IPS-18a (cell line): ENCODE results near the gene EFNB1.
"Not testable (repeated sequence)": the region's sequence is repeated elsewhere in the genome, so short reads cannot be mapped to it uniquely, and the experiment has no call there.

Source experiments
- H3K27ac ChIP-seq: one replicate; pipeline ENCODE4 v1.5.1; 2013; ENCODE audit warnings: low read length
- H3K27me3 ChIP-seq: one replicate; pipeline ENCODE4 v1.6.1; 2013; ENCODE audit warnings: mild to moderate bottlenecking, low read length; ENCODE audit not compliant: control insufficient read depth, insufficient read depth
- H3K36me3 ChIP-seq: one replicate; pipeline ENCODE4 v1.6.1; 2013; ENCODE audit warnings: low read depth, low read length; ENCODE audit not compliant: control insufficient read depth
- H3K4me1 ChIP-seq: one replicate; pipeline ENCODE4 v1.6.1; 2013; ENCODE audit warnings: low read depth, low read length; ENCODE audit not compliant: control insufficient read depth
- H3K4me3 ChIP-seq: one replicate; pipeline ENCODE4 v1.5.1; 2013; ENCODE audit warnings: low read length
- H3K9ac ChIP-seq: one replicate; pipeline ENCODE4 v1.6.1; 2013; ENCODE audit warnings: mild to moderate bottlenecking, low read length, moderate library complexity
- H3K9me3 ChIP-seq: one replicate; pipeline ENCODE4 v1.6.1; 2013; ENCODE audit warnings: low read depth, low read length; ENCODE audit not compliant: control insufficient read depth

The EFNB1 gene

GRCh38 chrX:68828740-68829581 is at the start of gene EFNB1:
Gene EFNB1 (plus strand): TSS chrX:68829021. CDS start chrX:68829777, 756 bp downstream.
- Histone ChIP-seq H3K9ac (peak within 1 kb of the TSS; percentile 46), H3K27ac (no peak within 1 kb of the TSS), H3K36me3 (no peaks in the 10 kb centered on the region), H3K9me3 (no peaks in the 10 kb centered on the region), H3K27me3 (peaks cover 93% of the 10 kb centered on the region), H3K4me1 (peaks cover 21% of the 10 kb centered on the region), H3K4me3 (peak within 1 kb of the TSS; percentile 71)

GRCh38 chrX:68781295-68781694 is 47.5 kb upstream of the EFNB1 start:
- H3K27ac ChIP-seq, H3K9ac ChIP-seq, H3K36me3 ChIP-seq, H3K4me3 ChIP-seq, H3K4me1 ChIP-seq, H3K9me3 ChIP-seq, H3K27me3 ChIP-seq: not testable (repeated sequence)

- H3K9ac ChIP-seq: no peak overlapping the region
- H3K4me3 ChIP-seq: no peak overlapping the region
- no peak overlapping the region for H3K27ac ChIP-seq
- peaks cover 14% of the 10 kb centered on the region for H3K9me3 ChIP-seq
- H3K36me3 ChIP-seq: no peaks in the 10 kb centered on the region
- no peaks in the 10 kb centered on the region for H3K27me3 ChIP-seq
- H3K4me1 ChIP-seq: no peaks in the 10 kb centered on the region
Observed at GRCh38 chrX:68784816-68785215, 44.0 kb upstream of the EFNB1 start.

GRCh38 chrX:68786581-68786980 is 42.2 kb upstream of the EFNB1 start:
- H3K9me3 ChIP-seq: peaks cover 14% of the 10 kb centered on the region
- H3K36me3 ChIP-seq, H3K4me3 ChIP-seq, H3K27me3 ChIP-seq, H3K27ac ChIP-seq, H3K4me1 ChIP-seq, H3K9ac ChIP-seq: not testable (repeated sequence)

GRCh38 chrX:68789966-68790365 is 38.9 kb upstream of the EFNB1 start:
- Histone ChIP-seq H3K36me3 (no peaks in the 10 kb centered on the region), H3K27ac (no peak overlapping the region), H3K27me3 (no peaks in the 10 kb centered on the region), H3K9ac (no peak overlapping the region), H3K4me1 (no peaks in the 10 kb centered on the region), H3K9me3 (peaks cover 10% of the 10 kb centered on the region), H3K4me3 (no peak overlapping the region)

- Histone ChIP-seq H3K9ac (no peak overlapping the region), H3K36me3 (no peaks in the 10 kb centered on the region), H3K9me3 (peaks cover 8% of the 10 kb centered on the region), H3K27ac (no peak overlapping the region), H3K4me3 (no peak overlapping the region), H3K4me1 (no peaks in the 10 kb centered on the region), H3K27me3 (no peaks in the 10 kb centered on the region)
Observed at GRCh38 chrX:68792083-68792482, 36.7 kb upstream of the EFNB1 start.

- Histone ChIP-seq H3K27me3 (no peaks in the 10 kb centered on the region), H3K27ac (no peak overlapping the region), H3K4me3 (no peak overlapping the region), H3K9me3 (peaks cover 7% of the 10 kb centered on the region), H3K36me3 (no peaks in the 10 kb centered on the region), H3K4me1 (no peaks in the 10 kb centered on the region), H3K9ac (no peak overlapping the region)
Observed at GRCh38 chrX:68794461-68794860, 34.4 kb upstream of the EFNB1 start.

- Histone ChIP-seq H3K4me1 (no peaks in the 10 kb centered on the region), H3K36me3 (no peaks in the 10 kb centered on the region), H3K27ac (no peak overlapping the region), H3K4me3 (no peak overlapping the region), H3K9me3 (peaks cover 13% of the 10 kb centered on the region), H3K9ac (no peak overlapping the region), H3K27me3 (no peaks in the 10 kb centered on the region)
Observed at GRCh38 chrX:68795741-68796140, 33.1 kb upstream of the EFNB1 start.

GRCh38 chrX:68798400-68798799 is 30.4 kb upstream of the EFNB1 start:
- H3K9me3 ChIP-seq: peaks cover 13% of the 10 kb centered on the region
- H3K36me3 ChIP-seq, H3K27ac ChIP-seq, H3K27me3 ChIP-seq, H3K4me3 ChIP-seq, H3K4me1 ChIP-seq, H3K9ac ChIP-seq: not testable (repeated sequence)

GRCh38 chrX:68801737-68802290 is 27.0 kb upstream of the EFNB1 start:
- H3K27me3 ChIP-seq: no peaks in the 10 kb centered on the region
- H3K36me3 ChIP-seq: no peaks in the 10 kb centered on the region
- H3K4me3 ChIP-seq: no peak overlapping the region
- no peaks in the 10 kb centered on the region for H3K4me1 ChIP-seq
- H3K9me3 ChIP-seq: peaks cover 13% of the 10 kb centered on the region
- H3K9ac ChIP-seq: no peak overlapping the region
- no peak overlapping the region for H3K27ac ChIP-seq

- Histone ChIP-seq H3K9me3 (peaks cover 5% of the 10 kb centered on the region), H3K4me1 (no peaks in the 10 kb centered on the region), H3K36me3 (no peaks in the 10 kb centered on the region), H3K27me3 (no peaks in the 10 kb centered on the region), H3K4me3 (no peak overlapping the region), H3K9ac (no peak overlapping the region), H3K27ac (no peak overlapping the region)
Observed at GRCh38 chrX:68807818-68808217, 21.0 kb upstream of the EFNB1 start.
